ENCODE results near the gene GMCL2.
"Not testable (repeated sequence)": the region's sequence is repeated elsewhere in the genome, so short reads cannot be mapped to it uniquely, and the experiment has no call there.

GMCL2 gene

DNA sequence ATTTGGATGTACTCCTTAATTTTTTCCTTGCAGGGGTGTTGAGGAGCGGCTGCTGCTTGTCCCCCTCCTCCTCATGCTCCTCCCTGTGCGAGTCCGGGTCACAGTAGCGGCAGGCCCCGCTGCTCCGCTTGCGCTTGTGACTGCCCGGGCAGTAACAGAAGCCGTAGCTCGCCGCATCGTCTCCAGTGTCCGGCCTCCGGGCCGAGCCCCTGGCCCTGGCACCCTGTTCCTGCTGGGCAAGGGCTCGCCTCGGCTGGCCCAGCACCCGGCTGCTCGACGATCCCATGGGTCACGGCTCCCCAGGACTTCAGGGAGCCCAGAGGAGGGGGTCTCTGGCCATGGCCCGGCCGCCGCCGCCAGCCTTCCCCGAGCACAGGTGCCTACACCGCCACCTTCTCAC is at the start of gene GMCL2:
TSS of gene GMCL2 (minus strand) at position 358 of the 400 bp plus-strand sequence. CDS start at position 286, 72 bp downstream.
- no peak for FAIRE-seq

- no peak for FAIRE-seq
These were observed 49.5 kb upstream of the GMCL2 start for GRCh38 chr5:178236679-178237078.

DNA sequence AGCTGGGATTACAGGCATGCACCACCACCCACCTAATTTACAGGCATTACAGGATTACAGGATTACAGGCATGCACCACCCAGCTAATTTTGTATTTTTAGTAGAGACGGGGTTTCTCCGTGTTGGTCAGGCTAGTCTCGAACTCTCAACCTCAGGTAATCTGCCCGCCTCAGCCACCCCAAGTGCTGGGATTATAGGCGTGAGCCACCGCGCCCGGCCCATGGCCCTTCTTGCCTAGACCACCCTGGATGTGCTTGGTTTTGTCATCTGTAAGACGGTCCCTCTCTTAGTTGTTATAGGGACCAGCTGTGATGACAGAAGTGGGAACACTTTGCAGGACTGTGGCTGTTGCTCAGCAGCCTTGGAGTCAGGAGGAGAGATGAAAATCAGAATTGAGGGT is 49.0 kb upstream of the GMCL2 start:
- FAIRE-seq = no peak

GRCh38 chr5:178235588-178235974 is 48.4 kb upstream of the GMCL2 start:
- FAIRE-seq = no peak

DNA sequence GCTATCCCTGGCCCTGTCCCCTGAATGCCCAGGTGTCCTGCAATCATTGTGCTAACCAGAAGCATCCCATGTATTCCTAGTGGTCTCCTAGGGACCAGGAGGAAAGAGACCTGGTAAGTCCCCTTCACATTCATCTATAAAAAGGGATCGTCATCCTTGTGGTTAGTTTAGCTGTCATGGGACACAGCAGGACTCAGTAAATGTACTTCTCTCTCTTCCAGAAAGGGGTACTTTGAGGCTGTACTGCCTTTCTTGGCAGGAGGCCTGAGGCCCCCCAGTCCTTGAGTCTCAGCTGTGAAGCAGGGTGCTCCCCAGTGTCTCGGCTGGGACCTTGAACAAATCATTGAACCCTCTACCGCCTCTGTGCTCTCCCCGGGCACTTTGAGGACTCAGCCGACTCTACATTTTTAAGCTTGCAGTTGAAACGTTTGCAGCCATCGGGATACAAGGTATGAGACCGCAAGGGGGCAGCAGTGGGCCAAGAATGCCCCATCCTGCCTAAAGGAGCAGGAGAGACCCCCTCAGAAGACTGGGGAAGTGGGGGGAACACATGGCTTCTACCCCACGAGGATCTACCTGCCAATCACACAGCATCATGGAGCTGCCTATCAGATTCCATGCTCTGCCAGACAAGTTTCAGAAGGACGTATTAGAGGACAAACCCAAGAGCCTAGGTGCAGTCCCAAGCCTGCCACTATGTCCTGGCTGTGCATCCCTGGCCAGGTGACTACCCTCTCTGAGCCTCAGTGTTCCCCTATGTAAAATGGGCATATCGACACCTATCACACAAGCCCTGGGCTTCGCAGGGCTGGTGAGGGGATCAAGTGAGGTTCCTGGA is 47.8 kb upstream of the GMCL2 start:
- FAIRE-seq = peak; percentile 61

DNA sequence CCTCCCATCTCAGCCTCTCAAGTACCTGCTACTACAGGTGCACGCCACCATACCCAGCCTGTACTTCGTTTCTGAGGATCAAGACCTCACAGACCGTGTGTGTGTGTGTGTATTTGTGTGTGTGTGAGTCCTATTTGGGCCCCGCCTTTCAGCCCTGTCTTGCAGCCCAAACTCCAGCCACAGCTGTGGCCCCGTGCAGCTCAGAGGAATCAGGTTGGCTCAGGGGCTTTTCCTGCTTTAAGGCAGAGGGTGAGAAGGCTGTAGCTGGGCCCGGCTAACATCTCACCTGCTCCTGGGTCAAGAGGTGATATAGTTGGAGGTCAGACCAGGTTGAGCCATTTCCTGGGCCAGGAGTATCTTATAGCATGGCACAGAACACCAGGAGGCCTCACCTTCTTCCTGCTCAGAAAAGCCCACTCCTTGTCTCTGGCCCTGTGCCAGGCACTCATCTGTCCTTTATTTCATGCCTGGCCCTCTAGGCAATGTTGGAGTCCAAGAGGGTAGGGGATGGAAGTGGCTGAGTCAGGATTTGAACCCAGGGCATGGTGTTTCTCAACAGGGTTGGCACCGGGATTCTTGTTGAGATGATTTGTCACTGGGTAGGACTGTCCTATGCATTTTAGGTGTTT is 47.1 kb upstream of the GMCL2 start:
- FAIRE-seq = no peak

- no peak for FAIRE-seq
These were observed 45.8 kb upstream of the GMCL2 start for GRCh38 chr5:178232920-178233429.

DNA sequence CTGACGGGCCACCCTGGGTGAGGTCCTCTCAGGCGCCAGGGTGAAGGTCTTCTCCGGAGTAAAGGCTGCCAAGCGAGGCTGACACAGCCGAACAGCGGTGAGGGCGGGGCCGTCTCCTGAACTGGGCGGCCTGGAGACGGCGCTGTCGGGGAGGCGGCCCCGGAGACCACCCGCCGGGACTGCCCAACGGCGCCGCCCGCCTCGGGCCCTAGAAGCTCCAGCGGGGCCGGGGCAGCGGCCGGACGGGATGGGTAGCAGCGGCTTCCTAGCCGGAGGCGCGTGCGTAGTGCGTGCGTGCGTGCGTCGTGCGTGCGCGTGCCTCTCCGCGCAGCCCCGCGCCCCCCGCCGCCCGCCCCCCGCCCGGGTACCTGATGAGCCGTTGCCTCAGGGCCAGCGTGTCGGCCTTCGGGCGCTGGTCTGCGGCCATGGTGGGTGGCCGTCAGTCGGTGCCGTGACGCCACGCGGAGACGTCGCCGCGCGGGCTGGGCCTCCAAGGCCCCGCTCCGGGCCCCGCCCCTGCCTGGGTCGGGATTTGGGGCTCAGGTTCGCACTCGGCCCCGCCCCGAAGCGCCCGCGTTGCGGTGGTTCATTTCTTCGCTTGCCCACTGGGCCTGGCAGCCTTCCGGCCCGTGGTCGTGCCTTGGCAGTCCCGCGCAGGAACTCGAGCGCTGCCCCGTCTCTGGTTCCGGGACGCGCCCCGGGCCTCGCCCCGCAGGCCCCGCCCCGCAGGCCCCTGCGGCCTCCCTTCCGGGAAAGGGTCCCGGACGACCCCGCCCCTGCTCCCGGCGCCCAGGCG is 45.2 kb upstream of the GMCL2 start, which contains the start of gene PHYKPL:
TSS of gene PHYKPL (minus strand) at position 679 of the 796 bp plus-strand sequence. CDS start at position 427, 252 bp downstream.
- no peak for FAIRE-seq

GRCh38 chr5:178231539-178232123 is 44.5 kb upstream of the GMCL2 start:
- FAIRE-seq = no peak

DNA sequence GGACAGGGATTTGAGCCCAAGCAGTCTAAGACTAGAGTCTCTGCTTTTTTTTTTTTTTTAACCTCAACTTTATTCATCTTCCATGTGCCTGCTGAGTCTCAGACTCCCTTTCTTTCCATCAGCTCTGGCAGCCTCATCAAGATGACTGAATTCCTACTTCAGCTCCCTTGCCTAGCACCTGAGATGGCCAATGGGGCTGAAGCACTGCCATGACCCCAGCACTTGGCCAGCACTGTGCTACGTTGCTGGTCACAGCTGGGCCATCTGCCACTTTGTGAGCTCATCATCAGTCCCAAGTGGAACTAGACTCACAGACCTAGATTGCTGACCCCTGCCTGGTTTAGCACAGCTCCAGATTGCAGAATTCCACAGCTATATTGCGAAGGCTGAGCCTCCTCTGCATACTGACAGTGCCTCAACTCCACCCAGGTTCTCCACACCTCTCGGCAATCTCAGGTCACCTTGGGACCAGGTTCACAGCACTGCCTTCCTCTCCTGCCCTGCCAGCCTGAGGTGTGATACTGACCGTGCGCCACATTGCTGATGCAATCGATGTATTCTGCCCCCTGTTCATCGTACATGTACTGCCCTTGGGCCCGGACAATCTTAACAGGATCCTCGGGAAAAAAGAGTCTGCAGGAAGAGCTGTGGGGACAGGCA is 43.8 kb upstream of the GMCL2 start:
- no peak for FAIRE-seq

DNA sequence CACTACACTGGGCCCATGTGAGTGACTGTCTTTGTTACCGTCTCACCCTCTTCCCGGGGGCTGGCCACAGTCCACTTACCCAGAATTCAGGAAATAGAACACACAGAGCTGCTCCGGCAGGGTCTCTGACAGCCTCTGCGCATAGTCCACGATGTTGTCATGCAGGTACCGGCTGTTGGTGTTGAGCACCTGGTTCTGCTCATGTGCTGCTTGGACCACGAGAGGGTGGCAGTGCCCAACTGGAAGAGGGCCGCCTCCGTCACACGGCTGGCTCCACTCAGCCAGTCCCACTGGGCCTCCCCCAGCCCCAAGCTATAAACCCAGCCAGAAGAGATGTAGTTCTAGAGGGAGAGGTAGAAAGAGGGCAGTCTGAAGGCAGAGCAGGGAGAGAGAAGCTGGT is 42.7 kb upstream of the GMCL2 start:
- FAIRE-seq = no peak

- FAIRE-seq = not testable (repeated sequence)
These were observed 41.9 kb upstream of the GMCL2 start for GRCh38 chr5:178229111-178229510.

GRCh38 chr5:178228609-178229008 is 41.4 kb upstream of the GMCL2 start:
- no peak for FAIRE-seq

- no peak for FAIRE-seq
These were observed 40.8 kb upstream of the GMCL2 start for GRCh38 chr5:178227929-178228328.

GRCh38 chr5:178227138-178227659 is 40.0 kb upstream of the GMCL2 start:
- no peak for FAIRE-seq

DNA sequence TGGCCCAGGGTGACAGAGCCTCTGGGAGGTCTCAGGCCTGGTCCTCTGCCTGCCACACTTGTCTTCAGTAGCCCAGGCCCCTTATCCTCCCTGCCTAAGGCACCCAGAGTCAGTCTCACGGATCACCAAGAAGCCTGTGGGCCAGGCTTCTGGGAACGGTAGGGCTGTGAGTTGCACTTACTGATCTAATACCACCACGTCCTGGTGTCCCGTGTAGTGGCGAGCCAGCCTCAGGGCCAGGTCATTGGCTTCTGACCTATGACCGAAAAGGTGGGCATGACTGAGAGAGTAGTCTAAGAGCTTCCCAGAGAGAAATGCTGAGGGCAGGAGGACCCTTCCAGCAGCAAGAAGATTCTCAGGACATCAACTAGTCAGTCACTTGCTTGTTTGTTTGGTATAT is 38.0 kb upstream of the GMCL2 start:
- no peak for FAIRE-seq

- no peak for FAIRE-seq
These were observed 37.2 kb upstream of the GMCL2 start for GRCh38 chr5:178224403-178224802.

GRCh38 chr5:178223828-178224335 is 36.7 kb upstream of the GMCL2 start:
- FAIRE-seq = no peak

DNA sequence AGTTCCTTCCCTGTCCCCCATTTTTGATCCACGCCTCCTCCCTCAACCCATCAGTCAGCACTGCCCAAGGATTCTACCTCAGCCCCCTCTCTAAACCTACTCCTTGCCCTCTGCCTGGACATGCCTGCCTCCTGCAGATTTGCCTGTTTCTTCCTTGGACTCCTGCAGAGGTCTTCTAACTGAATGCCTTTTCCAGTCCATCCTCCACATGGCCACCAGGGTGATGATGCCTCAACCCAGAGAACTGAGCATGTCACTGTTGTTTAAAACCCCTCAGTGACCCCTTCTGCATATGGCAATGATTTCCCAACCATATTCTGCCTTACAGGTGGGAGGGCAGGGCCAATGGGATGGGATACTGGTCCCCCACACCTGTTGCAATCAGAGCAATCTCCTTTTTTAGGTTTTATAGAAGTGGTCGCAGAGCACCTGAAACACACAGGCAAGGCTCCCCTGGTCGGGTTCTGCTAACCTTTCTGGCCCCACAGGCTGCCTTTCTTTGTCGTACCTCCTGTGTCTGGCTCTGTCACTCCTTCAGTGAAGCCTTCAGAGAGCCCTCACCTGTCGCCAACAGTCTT is 36.1 kb upstream of the GMCL2 start:
- no peak for FAIRE-seq

DNA sequence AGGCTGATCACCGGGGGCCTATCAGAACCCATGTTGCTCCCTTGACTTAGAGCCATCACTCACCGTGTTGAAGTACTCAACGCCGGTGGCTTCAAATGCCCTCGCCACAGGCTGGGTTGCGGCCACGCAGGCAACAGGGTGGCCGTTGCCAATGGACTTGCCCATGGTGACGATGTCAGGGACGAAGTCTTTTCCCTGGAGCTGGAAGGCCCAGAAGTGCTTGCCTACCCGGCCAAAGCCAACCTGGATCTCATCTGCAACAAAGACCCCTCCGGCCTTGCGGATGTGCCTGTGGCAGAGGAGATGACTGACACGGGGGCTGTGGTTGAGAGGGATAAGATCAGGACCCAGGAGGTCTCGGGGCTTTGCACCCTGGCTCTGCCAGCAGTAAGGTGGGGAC is 35.1 kb upstream of the GMCL2 start:
- no peak for FAIRE-seq

DNA sequence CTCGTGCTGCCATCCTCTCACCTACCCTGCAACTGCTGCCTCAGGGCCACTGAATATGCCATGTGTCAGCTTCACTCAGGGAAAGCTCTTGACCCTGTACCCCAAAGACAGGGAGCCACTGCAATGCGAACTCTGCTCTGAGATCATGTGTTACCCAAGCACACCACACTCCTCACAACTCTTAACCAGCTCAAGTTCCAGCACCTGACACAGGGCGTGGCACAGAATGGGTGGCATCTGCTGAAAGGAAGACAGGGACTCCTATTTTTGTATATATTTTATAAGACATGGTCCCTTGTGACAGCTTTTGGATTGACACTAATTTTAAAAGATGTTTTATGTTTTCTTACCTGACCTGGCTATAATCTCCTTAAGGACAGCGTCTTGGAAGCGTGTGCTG is 34.7 kb upstream of the GMCL2 start:
- FAIRE-seq = no peak
